Subcutaneous adipose tissue (tissue), 4 donors: ENCODE results near the gene LRRFIP1. TPM values are rescaled to one million over a fixed set of nuclear protein-coding genes. Genes with fewer than 3 reads are reported as not detected.

Experiments used
- CTCF ChIP-seq: fragments of 450-650 bp; IDR thresholded peaks from one replicate; pipeline ENCODE4 v1.5.1; 2016; ENCODE audit warnings: low read depth, mild to moderate bottlenecking, control low read depth, antibody characterized with exemption, moderate library complexity
- total RNA-seq, 4 donors: library from RNA; depleted of rRNA; stranded (reverse); fragments of >200 nt; gene quantifications; one replicate each; pipeline ENCODE4 v1.1.0, GENCODE V29; 2016

Gene LRRFIP1
- total RNA-seq, 4 donors from 2014 or later, result 85.4 to 130 (median 99.6) TPM

GRCh38 chr2:237754626-237755248 is 127.3 kb downstream of the LRRFIP1 start:
- TF ChIP-seq CTCF, result no peak

GRCh38 chr2:237757616-237758015 is 130.2 kb downstream of the LRRFIP1 start:
- TF ChIP-seq CTCF, result no peak

- TF ChIP-seq CTCF, result no peak
These were observed 130.8 kb downstream of the LRRFIP1 start for GRCh38 chr2:237758185-237758584.

GRCh38 chr2:237759176-237759575 is 131.8 kb downstream of the LRRFIP1 start:
- TF ChIP-seq CTCF, result no peak

GRCh38 chr2:237760506-237761502 is 133.4 kb downstream of the LRRFIP1 start:
- no peak for TF ChIP-seq CTCF

- TF ChIP-seq CTCF, result no peak
These were observed 136.4 kb downstream of the LRRFIP1 start for GRCh38 chr2:237763812-237764211.

- no peak for TF ChIP-seq CTCF
These were observed 138.5 kb downstream of the LRRFIP1 start for GRCh38 chr2:237765875-237766274.
